ENCODE data around the gene TENM4. TPM values are rescaled to one million over a fixed set of nuclear protein-coding genes. Genes with fewer than 3 reads are reported as not detected.
A peak's percentile ranks its signal among the peaks of the same experiment; 100 is the strongest.

Gene TENM4
- polyA plus RNA-seq, 3 donors from 2014 or later, result not detected

- Mint-ChIP-seq H3K36me3 (no peaks in the 10 kb centered on the region), H3K4me1 (no peaks in the 10 kb centered on the region), H3K27me3 (ENCODE audit: low read depth in 3 of 3) (peaks cover 2% of the 10 kb centered on the region in 3 donors), H3K9me3 (peaks cover 0 to 24% (median under 1%) of the 10 kb centered on the region in 6 donors), H3K27ac (no peak overlapping the region), H3K4me3 (no peak overlapping the region)
- no peak for DNase-seq
Measured at GRCh38 chr11:79404325-79404724, 36.5 kb downstream of the TENM4 start.

- peaks cover 0 to 22% (median under 1%) of the 10 kb centered on the region in 6 donors for H3K9me3 Mint-ChIP-seq
- H3K36me3 Mint-ChIP-seq, result no peaks in the 10 kb centered on the region
- H3K27ac Mint-ChIP-seq, result no peak overlapping the region
- no peak overlapping the region for H3K4me3 Mint-ChIP-seq
- no peaks in the 10 kb centered on the region for H3K4me1 Mint-ChIP-seq
- DNase-seq, result no peak
- peaks cover 2% of the 10 kb centered on the region in 3 donors for H3K27me3 Mint-ChIP-seq (ENCODE audit: low read depth in 3 of 3)
Measured at GRCh38 chr11:79403839-79404238, 37.0 kb downstream of the TENM4 start.

GRCh38 chr11:79402912-79403311, 37.9 kb downstream of the TENM4 start:
- H3K9me3 Mint-ChIP-seq, result peaks cover 0 to 16% (median 0%) of the 10 kb centered on the region in 6 donors
- no peak overlapping the region for H3K4me3 Mint-ChIP-seq
- no peak overlapping the region for H3K27ac Mint-ChIP-seq
- H3K27me3 Mint-ChIP-seq (ENCODE audit: low read depth in 3 of 3), result peaks cover 2% of the 10 kb centered on the region in 3 donors
- no peaks in the 10 kb centered on the region for H3K4me1 Mint-ChIP-seq
- DNase-seq, result no peak
- no peaks in the 10 kb centered on the region for H3K36me3 Mint-ChIP-seq

DNA sequence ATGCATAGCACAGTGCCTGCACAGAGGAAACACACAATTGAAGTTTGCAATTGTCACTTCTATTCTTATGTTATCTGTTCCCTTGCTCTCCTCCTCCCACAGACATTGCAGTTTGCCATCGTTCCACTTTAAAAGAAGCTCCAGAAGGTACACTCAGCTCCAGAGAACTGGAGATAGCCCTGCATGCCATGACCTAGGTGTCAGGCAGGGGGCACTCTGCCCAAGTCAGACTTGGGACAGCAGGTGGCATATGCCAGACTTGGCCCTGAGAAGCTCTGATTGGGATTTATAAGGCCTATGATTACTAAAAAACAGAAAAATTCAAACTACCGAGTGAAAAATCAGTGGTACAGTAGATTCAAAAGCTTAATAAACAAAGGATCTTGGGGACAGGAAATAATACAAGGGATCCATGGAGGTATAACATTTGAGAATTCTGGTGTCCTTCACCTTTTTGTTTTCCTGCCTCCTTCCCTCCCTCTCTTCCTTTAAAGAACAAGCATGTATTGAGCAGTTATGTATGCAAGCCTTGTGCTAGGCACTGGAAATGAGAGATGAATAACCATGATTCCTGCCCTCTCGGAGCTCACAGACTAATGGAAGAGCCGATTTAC, 40.0 kb downstream of the TENM4 start:
- Mint-ChIP-seq H3K27ac (no peak overlapping the region), H3K9me3 (peaks cover 0 to 16% (median 0%) of the 10 kb centered on the region in 6 donors), H3K36me3 (no peaks in the 10 kb centered on the region), H3K4me3 (no peak overlapping the region), H3K4me1 (no peaks in the 10 kb centered on the region), H3K27me3 (ENCODE audit: low read depth in 3 of 3) (peaks cover 2 to 4% (median 2%) of the 10 kb centered on the region in 3 donors)
- no peak for DNase-seq

DNA sequence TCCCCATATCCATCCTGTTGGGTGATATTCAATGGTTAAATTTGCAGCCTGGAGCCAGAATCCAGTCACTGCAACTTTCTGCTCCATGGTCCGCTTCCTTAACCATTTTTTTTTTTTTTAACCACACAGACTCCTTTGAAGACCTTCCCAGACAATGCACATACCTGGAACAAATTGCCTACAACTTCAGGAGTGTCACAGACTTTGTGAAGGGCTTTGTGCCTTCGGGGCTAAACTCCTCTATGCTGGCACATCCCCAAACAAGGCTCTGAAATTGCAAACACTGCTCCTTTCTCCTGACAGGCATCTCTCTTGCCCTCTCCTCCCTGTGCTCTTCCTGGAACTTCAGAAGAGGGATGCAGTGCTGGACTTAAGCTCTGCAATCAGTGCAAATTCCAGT, 40.6 kb downstream of the TENM4 start:
- Mint-ChIP-seq H3K27me3 (ENCODE audit: low read depth in 3 of 3) (peaks cover 2% of the 10 kb centered on the region in 3 donors), H3K9me3 (peaks cover 0 to 16% (median 0%) of the 10 kb centered on the region in 6 donors), H3K4me1 (no peaks in the 10 kb centered on the region), H3K27ac (no peak overlapping the region), H3K36me3 (no peaks in the 10 kb centered on the region), H3K4me3 (no peak overlapping the region)
- DNase-seq, result no peak

DNA sequence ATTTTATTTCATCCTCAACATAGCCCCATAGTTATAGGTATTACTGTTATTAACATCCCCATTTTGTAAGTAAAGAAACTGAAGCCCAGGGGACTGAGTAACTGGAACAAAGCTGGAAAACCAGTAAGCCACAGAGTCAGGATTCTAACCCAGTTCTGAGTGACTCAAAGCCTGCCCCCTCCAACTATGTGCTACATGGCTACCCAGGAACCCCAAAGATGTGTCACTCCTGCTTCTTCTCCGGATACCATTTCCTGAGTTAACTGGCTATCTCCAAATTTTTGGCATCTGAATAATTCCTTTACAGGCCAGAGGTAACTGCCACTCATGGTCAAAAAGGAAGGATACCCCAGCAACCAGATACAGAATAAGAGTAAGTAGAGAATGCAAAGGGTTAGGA, 43.6 kb downstream of the TENM4 start:
- DNase-seq, result no peak
- Mint-ChIP-seq H3K27me3 (ENCODE audit: low read depth in 3 of 3) (peaks cover 0 to 2% (median 2%) of the 10 kb centered on the region in 3 donors), H3K4me3 (no peak overlapping the region), H3K4me1 (no peaks in the 10 kb centered on the region), H3K9me3 (peaks cover 0 to 5% (median under 1%) of the 10 kb centered on the region in 6 donors), H3K36me3 (no peaks in the 10 kb centered on the region), H3K27ac (no peak overlapping the region)

GRCh38 chr11:79396674-79397073, 44.2 kb downstream of the TENM4 start:
- H3K4me1 Mint-ChIP-seq, result no peaks in the 10 kb centered on the region
- no peaks in the 10 kb centered on the region for H3K36me3 Mint-ChIP-seq
- peaks cover 0 to 5% (median 0%) of the 10 kb centered on the region in 6 donors for H3K9me3 Mint-ChIP-seq
- no peak overlapping the region for H3K27ac Mint-ChIP-seq
- no peak overlapping the region for H3K4me3 Mint-ChIP-seq
- DNase-seq, result no peak
- peaks cover 0 to 2% (median under 1%) of the 10 kb centered on the region in 3 donors for H3K27me3 Mint-ChIP-seq (ENCODE audit: low read depth in 3 of 3)

GRCh38 chr11:79396001-79396400, 44.8 kb downstream of the TENM4 start:
- no peaks in the 10 kb centered on the region for H3K36me3 Mint-ChIP-seq
- no peak overlapping the region for H3K27ac Mint-ChIP-seq
- H3K4me3 Mint-ChIP-seq, result no peak overlapping the region
- no peak for DNase-seq
- peaks cover 0 to 5% (median 0%) of the 10 kb centered on the region in 6 donors for H3K9me3 Mint-ChIP-seq
- H3K27me3 Mint-ChIP-seq (ENCODE audit: low read depth in 3 of 3), result peaks cover 0 to 2% (median 0%) of the 10 kb centered on the region in 3 donors
- H3K4me1 Mint-ChIP-seq, result no peaks in the 10 kb centered on the region

DNA sequence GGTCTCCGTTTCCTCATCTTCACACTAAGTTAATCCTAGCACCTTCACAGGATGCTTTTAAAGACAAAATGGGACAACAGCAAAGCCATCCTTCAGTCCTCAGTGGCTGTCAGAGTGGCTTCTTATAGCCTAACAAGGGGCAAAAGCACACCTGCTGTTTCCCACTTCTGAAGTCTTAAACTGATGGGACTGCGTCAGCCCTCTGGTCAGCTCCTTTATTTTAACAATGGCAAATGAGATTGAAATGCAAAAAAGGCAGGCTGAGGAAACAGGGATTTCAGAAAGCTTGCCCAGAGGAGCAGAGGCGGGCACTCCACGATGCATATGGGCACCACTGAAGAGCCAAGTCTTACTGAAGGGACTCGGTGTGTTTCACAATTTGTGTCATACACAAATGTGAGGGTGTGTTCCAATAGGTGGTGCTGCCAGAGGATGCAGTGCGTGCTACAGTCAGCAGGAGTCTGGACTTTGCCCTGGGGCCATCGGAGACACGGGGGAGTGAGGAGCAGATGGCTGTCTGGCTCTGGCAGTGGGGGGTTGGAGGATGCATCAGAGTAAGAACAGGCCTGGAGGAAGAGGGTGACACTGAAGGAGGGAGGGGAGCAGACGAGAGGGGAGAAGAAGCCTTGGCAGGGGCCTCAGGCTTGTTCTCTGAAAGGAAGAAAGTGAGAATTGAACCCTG, 47.3 kb downstream of the TENM4 start:
- Mint-ChIP-seq H3K27me3 (ENCODE audit: low read depth in 3 of 3) (peaks cover 0 to 3% (median 2%) of the 10 kb centered on the region in 3 donors), H3K4me1 (no peaks in the 10 kb centered on the region), H3K4me3 (no peak overlapping the region), H3K36me3 (no peaks in the 10 kb centered on the region), H3K9me3 (peaks cover 0 to 7% (median under 1%) of the 10 kb centered on the region in 6 donors), H3K27ac (no peak overlapping the region)
- no peak for DNase-seq

GRCh38 chr11:79392161-79392560, 48.7 kb downstream of the TENM4 start:
- no peaks in the 10 kb centered on the region for H3K36me3 Mint-ChIP-seq
- H3K27me3 Mint-ChIP-seq (ENCODE audit: low read depth in 3 of 3), result peaks cover 0 to 3% (median 2%) of the 10 kb centered on the region in 3 donors
- H3K9me3 Mint-ChIP-seq, result peaks cover 0 to 7% (median under 1%) of the 10 kb centered on the region in 6 donors
- DNase-seq, result no peak
- no peak overlapping the region for H3K27ac Mint-ChIP-seq
- no peak overlapping the region for H3K4me3 Mint-ChIP-seq
- no peaks in the 10 kb centered on the region for H3K4me1 Mint-ChIP-seq

DNA sequence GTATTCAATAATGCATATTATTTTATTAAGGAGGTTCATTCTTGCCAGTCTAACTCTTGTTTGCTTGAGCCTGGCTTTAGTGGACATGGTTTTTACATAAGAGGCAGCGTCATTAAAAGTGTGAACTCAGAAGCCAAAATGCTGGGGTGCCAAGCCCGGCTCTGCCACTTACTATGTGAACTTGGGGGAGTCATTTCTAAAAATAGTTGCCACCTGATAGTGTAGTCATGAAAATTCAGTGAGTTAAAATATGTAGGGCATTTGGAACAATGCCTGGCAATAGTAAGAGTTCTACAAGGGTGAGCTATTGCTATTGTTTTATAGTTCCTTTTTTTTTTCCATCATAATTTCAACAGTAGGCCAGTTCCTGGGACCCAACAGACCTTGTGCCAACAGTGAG, 49.9 kb downstream of the TENM4 start:
- Mint-ChIP-seq H3K4me3 (no peak overlapping the region), H3K36me3 (no peaks in the 10 kb centered on the region), H3K4me1 (no peaks in the 10 kb centered on the region), H3K27me3 (ENCODE audit: low read depth in 3 of 3) (peaks cover 0 to 2% (median 1%) of the 10 kb centered on the region in 3 donors), H3K9me3 (peaks cover 0 to 7% (median 2%) of the 10 kb centered on the region in 6 donors), H3K27ac (no peak overlapping the region)
- DNase-seq, result no peak

DNA sequence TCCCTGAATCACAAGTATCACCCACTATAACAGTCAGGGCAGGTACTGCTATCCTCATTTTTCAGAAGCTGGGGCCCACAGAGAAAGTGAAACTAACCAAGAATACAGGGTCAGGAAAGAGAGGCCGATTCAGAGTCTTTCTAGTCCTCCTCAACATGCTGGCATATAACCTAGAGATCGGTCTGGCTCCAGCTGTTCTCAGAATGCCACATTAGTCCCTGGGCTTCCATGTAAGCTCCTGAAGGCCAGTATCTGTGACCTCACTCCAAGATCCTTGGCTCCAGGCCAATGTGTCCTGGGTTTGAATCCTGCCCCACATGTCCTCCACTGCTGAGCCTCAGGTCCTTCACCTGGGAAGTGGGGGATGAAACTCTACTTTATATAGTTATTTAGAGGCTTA, 50.4 kb downstream of the TENM4 start:
- Mint-ChIP-seq H3K4me1 (no peaks in the 10 kb centered on the region), H3K36me3 (no peaks in the 10 kb centered on the region), H3K27ac (peak overlapping the region in 1 of 6 donors; percentile 5), H3K9me3 (peaks cover 0 to 12% (median 2%) of the 10 kb centered on the region in 6 donors), H3K27me3 (ENCODE audit: low read depth in 3 of 3) (peaks cover 0 to 2% (median 1%) of the 10 kb centered on the region in 3 donors), H3K4me3 (no peak overlapping the region)
- DNase-seq, result no peak

DNA sequence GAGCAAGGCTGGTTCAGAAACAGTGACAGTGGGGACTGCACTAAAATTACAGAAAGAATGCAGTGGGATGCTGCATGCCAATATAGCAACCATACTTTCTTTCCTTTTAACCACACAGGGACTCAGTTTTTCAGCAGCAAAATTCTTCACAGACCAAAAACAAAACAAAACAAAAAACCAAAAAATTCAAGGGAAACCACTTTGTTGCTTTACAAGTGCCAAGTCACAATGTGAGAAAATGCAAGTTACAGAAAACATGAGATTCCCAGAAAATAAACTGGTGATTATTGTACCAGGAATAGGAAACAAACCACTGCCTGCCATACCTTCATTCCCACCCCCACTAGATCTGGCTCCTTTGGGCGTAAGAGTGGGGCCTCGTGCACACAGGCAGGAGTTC, 52.6 kb downstream of the TENM4 start:
- peaks cover 0 to 19% (median 4%) of the 10 kb centered on the region in 6 donors for H3K9me3 Mint-ChIP-seq
- no peak for DNase-seq
- H3K27me3 Mint-ChIP-seq (ENCODE audit: low read depth in 3 of 3), result peaks cover 0 to 5% (median 1%) of the 10 kb centered on the region in 3 donors
- no peak overlapping the region for H3K27ac Mint-ChIP-seq
- H3K36me3 Mint-ChIP-seq, result no peaks in the 10 kb centered on the region
- no peaks in the 10 kb centered on the region for H3K4me1 Mint-ChIP-seq
- no peak overlapping the region for H3K4me3 Mint-ChIP-seq

DNA sequence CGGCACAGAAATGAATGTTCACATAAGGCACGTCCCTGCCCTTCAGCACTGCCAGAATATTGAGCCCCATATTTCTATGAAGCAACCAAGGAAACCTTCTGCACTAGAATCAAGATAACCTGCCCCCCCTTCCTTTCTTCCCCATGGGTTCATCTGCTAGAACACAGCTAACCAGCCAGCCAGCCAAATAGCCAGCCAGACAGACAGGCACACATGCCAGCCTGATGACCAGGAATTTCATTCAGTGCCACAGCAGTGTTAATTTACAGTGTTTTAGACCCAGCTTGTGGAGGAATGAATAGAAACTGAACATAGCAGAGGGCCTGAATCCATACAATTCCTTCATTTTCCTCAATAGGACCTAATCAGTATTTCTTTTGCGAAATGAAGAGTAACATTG, 57.0 kb downstream of the TENM4 start:
- Mint-ChIP-seq H3K27me3 (ENCODE audit: low read depth in 3 of 3) (peaks cover 0 to 6% (median 1%) of the 10 kb centered on the region in 3 donors), H3K9me3 (peaks cover 0 to 22% (median 4%) of the 10 kb centered on the region in 6 donors), H3K27ac (no peak overlapping the region), H3K4me1 (no peaks in the 10 kb centered on the region), H3K4me3 (no peak overlapping the region), H3K36me3 (no peaks in the 10 kb centered on the region)
- no peak for DNase-seq

All from immature natural killer cell (primary cell).